ENCODE data around the gene TRA2B. TPM values are rescaled to one million over a fixed set of nuclear protein-coding genes. Genes with fewer than 3 reads are reported as not detected.

TRA2B gene
- total and polyA plus RNA-seq, 10 donors = 101 to 235 (median 143) TPM

DNA sequence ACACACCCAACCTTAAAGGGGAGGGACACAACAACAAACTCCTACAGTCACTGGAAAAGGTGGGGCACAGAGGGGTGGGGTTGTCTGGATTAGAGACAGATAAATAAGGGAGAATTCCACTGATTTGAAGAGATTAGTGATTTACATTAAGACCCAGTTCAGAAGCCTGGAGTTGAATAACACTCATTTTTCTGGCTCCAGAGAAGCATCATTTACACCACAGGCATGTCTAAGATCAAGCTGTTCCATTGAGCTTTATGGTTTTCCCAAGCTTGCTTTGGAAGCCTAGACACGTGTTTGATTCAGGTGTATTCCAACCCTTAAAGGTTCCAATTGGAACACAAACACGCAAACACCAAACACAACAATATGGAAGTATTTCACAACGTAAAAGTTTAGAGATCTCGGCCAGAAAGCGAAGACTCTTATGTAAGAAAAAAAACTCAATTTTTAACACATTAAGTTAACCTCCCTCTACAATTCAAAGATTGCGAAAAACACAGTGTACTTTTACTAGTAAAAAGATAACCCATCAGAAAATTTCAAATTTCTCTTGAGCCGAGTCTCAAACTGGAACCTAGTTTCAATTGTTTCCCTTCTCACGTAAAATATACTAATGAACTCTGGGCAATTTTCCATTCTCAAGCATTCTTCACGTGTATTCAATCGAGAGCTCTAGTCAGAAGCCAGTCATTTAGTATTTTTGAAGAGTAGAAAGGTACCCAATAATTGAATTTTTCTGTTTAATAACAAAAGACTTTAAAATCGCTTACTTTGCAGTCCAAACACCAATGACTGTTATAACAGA is 2.1 kb downstream of the TRA2B start:
- Histone ChIP-seq H3K4me1 (peaks cover 39 to 65% (median 60%) of the 10 kb centered on the region in 6 donors), H3K9me3 (no peaks in the 10 kb centered on the region), H3K27ac (peak overlapping the region in 7 of 8 donors; percentile 96 to 100 (median 100)), H3K36me3 (peaks cover 0 to 8% (median 4%) of the 10 kb centered on the region in 6 donors), H3K4me3 (peak overlapping the region; percentile 61 to 84 (median 68)), H3K27me3 (replicated peaks in 1 of 7) (no peaks in the 10 kb centered on the region)
- DNase-seq = no peak
- intact Hi-C loops (cut with DNase I; ENCODE audit: low total_unique reads) = loop anchor here (10.0 kb wide), 1 partner anchor 849 kb away; the partner anchor contains the start of gene EIF4A2
- WGBS, 5 donors = 1 to 2% (median 1%) methylated on average over 11 of the region's 11 CpGs
- TF ChIP-seq POLR2A (IDR thresholded peaks at IDR 0.05) (no peak), POLR2AphosphoS5 (IDR thresholded peaks at IDR 0.05) (no peak)
- TF ChIP-seq, protein P1, sequence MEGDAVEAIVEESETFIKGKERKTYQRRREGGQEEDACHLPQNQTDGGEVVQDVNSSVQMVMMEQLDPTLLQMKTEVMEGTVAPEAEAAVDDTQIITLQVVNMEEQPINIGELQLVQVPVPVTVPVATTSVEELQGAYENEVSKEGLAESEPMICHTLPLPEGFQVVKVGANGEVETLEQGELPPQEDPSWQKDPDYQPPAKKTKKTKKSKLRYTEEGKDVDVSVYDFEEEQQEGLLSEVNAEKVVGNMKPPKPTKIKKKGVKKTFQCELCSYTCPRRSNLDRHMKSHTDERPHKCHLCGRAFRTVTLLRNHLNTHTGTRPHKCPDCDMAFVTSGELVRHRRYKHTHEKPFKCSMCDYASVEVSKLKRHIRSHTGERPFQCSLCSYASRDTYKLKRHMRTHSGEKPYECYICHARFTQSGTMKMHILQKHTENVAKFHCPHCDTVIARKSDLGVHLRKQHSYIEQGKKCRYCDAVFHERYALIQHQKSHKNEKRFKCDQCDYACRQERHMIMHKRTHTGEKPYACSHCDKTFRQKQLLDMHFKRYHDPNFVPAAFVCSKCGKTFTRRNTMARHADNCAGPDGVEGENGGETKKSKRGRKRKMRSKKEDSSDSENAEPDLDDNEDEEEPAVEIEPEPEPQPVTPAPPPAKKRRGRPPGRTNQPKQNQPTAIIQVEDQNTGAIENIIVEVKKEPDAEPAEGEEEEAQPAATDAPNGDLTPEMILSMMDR (IDR thresholded peaks at IDR 0.05 in 8 of 11, conservative IDR thresholded peaks at IDR 0.05 in 3 of 11) = no peak

DNA sequence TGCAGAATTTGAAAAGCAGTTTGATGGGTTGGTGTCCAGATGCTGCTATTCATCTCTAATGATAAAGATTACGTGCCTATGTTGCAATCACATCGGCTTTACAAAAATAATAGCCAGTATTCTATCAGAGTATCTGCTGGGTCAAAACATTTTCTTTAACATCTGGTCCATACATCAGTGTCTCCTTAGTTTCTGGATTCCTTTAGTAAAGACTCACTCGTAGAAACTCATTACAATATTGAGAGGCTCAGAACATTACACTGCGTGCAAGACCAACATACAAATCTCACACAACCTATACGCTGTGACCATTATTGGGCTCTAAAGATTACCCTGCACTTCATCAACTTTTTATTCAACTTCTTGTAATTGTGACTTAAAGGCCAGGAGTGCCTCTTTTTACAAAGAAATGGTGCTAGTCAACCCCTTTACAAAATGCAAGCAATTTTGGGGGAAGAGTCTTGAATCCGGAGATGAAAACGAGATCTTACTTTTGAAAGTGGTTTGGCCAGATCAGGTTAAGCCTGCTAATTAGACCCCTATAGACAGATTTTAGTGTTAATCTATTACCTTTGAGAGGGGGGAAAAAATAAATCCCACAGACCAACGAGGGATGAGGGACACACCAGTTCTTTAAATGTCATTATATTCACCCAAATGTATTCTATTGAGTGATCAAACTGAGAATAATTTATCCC is 2.9 kb downstream of the TRA2B start:
- DNase-seq = no peak
- Histone ChIP-seq H3K4me3 (peak overlapping the region; percentile 61 to 84 (median 68)), H3K36me3 (peaks cover 0 to 15% (median 6%) of the 10 kb centered on the region in 6 donors), H3K27me3 (replicated peaks in 1 of 7) (no peaks in the 10 kb centered on the region), H3K9me3 (no peaks in the 10 kb centered on the region), H3K4me1 (peaks cover 46 to 73% (median 67%) of the 10 kb centered on the region in 6 donors), H3K27ac (peak overlapping the region in 6 of 8 donors; percentile 17 to 100 (median 98))
- WGBS, 5 donors = 0 to 3% (median 1%) methylated on average over 8 of the region's 8 CpGs
- TF ChIP-seq, protein P1 (IDR thresholded peaks at IDR 0.05 in 8 of 11, conservative IDR thresholded peaks at IDR 0.05 in 3 of 11) = no peak
- TF ChIP-seq POLR2A (IDR thresholded peaks at IDR 0.05) = no peak
- TF ChIP-seq POLR2AphosphoS5 (IDR thresholded peaks at IDR 0.05) = no peak
- intact Hi-C loops (cut with DNase I; ENCODE audit: low total_unique reads) = loop anchor here (10.0 kb wide), 1 partner anchor 850 kb away; the partner anchor contains the start of gene EIF4A2

DNA sequence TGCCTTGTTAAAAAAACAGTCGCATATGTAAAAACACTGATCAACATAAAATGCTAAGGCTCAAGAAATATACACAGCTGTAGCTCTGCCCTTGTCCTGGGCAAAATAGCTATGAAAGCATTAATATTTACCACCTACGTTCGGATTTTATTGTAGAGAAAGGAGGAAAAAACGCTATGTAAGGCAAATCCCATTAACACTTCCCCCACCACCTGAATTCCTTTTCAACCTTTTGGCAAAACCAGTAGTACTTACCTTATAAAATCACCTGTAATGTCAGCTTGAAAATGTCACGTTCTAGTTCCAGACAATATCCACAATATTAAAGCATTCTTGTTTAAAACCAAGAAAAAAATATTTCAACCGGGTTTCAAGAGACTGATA is 3.6 kb downstream of the TRA2B start:
- H3K27ac ChIP-seq = peak overlapping the region in 6 of 8 donors; percentile 17 to 100 (median 68)
- DNase-seq = no peak
- peak overlapping the region; percentile 61 to 84 (median 68) for H3K4me3 ChIP-seq
- no peak for TF ChIP-seq POLR2AphosphoS5 (IDR thresholded peaks at IDR 0.05)
- TF ChIP-seq POLR2A (IDR thresholded peaks at IDR 0.05) = no peak
- TF ChIP-seq, protein P1 (IDR thresholded peaks at IDR 0.05 in 8 of 11, conservative IDR thresholded peaks at IDR 0.05 in 3 of 11) = no peak
- H3K9me3 ChIP-seq = no peaks in the 10 kb centered on the region
- peaks cover 54 to 80% (median 75%) of the 10 kb centered on the region in 6 donors for H3K4me1 ChIP-seq
- peaks cover 0 to 23% (median 7%) of the 10 kb centered on the region in 6 donors for H3K36me3 ChIP-seq
- H3K27me3 ChIP-seq (replicated peaks in 1 of 7) = no peaks in the 10 kb centered on the region
- intact Hi-C loops (cut with DNase I; ENCODE audit: low total_unique reads) = loop anchor here (10.0 kb wide), 1 partner anchor 851 kb away; the partner anchor contains the start of gene EIF4A2
- 0 to 2% (median 1%) methylated on average over 6 of the region's 6 CpGs for WGBS, 5 donors
